Kidney (tissue), 14 donors: Measurements from ENCODE around the gene SCFD2. TPM values are rescaled to one million over a fixed set of nuclear protein-coding genes. Genes with fewer than 3 reads are reported as not detected.

Experiments
- DNase-seq, 5 donors: peaks; one replicate each; pipeline ENCODE4 v3.0.0-alpha.2; 2013 to 2020
- FAIRE-seq: peaks from 2 replicates; lab custom pipeline; 2012; peaks lifted over from hg19 to GRCh38; lab: Jason Lieb, UNC
- H3K27ac ChIP-seq, 2 donors: one replicate each; pipeline ENCODE4 v1.7.0; 2013; ENCODE audit warnings: low read depth in 2 of 2, low read length in 2 of 2, inconsistent platforms in 1 of 2
- H3K27me3 ChIP-seq: one replicate; pipeline ENCODE4 v1.7.1; 2013; ENCODE audit warnings: low read length, inconsistent platforms; ENCODE audit not compliant: control insufficient read depth, insufficient read depth
- H3K36me3 ChIP-seq, 3 donors: one replicate each; pipeline versions ENCODE4 v1.7.0 to v1.7.1; 2013; ENCODE audit warnings: low read length in 3 of 3, control low read depth in 1 of 3, inconsistent platforms in 1 of 3; ENCODE audit not compliant: insufficient read depth in 3 of 3, control insufficient read depth in 2 of 3
- H3K4me1 ChIP-seq, 3 donors: one replicate each; pipeline versions ENCODE4 v1.7.0 to v1.7.1; 2013; ENCODE audit warnings: low read length in 3 of 3, inconsistent platforms in 1 of 3, low read depth in 1 of 3; ENCODE audit not compliant: control insufficient read depth in 2 of 3, insufficient read depth in 2 of 3
- H3K4me3 ChIP-seq, 3 donors: one replicate each; pipeline versions ENCODE4 v1.7.0 to v1.8.1; 2013; ENCODE audit warnings: low read length in 3 of 3, control low read depth in 1 of 3, inconsistent platforms in 1 of 3
- H3K9ac ChIP-seq, 3 donors: one replicate each; pipeline versions ENCODE4 v1.7.0 to v1.7.1; 2013; ENCODE audit warnings: low read length in 3 of 3, control low read depth in 1 of 3, inconsistent platforms in 1 of 3
- H3K9me3 ChIP-seq, 3 donors: one replicate each; pipeline versions ENCODE4 v1.7.0 to v1.7.1; 2013; ENCODE audit warnings: low read length in 3 of 3, control low read depth in 1 of 3, inconsistent platforms in 1 of 3; ENCODE audit not compliant: control insufficient read depth in 2 of 3, insufficient read depth in 1 of 3
- CTCF ChIP-seq: IDR thresholded peaks from 3 replicates; pipeline ENCODE4 v1.5.1; 2012; ENCODE audit warnings: mild to moderate bottlenecking, moderate library complexity, borderline replicate concordance; ENCODE audit not compliant: insufficient read depth; ENCODE audit errors: extremely low read depth
- intact Hi-C: fragments of 100-400 bp; cut with DNase I; formaldehyde crosslinking; loops from one replicate; pipeline ENCODE4 v1.11.1; 2022
- polyA plus RNA-seq: library from polyadenylated mRNA; stranded (reverse); fragments of 350-450 nt; fragmentation: Illumina TruSeq; extraction: RNeasy Lipid Tissue Mini Kit (QIAGEN cat#74804); gene quantifications from one replicate; pipeline ENCODE4 v1.2.3, GENCODE V29; 2014; ENCODE audit warnings: low read depth, low replicate concordance; ENCODE audit not compliant: insufficient read depth
- total RNA-seq: library from RNA; stranded (reverse); fragmentation: NEBNext Ultra II Directional; extraction: Animal tissue kit (Norgen Biotek cat#: 25700); gene quantifications from one replicate; pipeline ENCODE4 v1.2.1, GENCODE V29; 2021
- donor health status: control.
- donor health status: control.
- donor health status: control.
- donor health status: control.
- donor health status: control.
- donor health status: DM: yes; HTN: yes; CAD: no.
- donor health status: Normal renal cell carcinoma (clear cell type).

SCFD2 gene
- total and polyA plus RNA-seq, 2 donors from 2014 or later = 6.1 to 20.8 TPM

GRCh38 chr4:53043891-53044650 lies 321.8 kb downstream of the SCFD2 start:
- no peaks in the 10 kb centered on the region for H3K36me3 ChIP-seq
- H3K4me3 ChIP-seq = no peak overlapping the region
- intact Hi-C loops = no loop called here
- H3K27me3 ChIP-seq = no peaks in the 10 kb centered on the region
- DNase-seq (no peak), FAIRE-seq (no peak)
- no peak overlapping the region for H3K27ac ChIP-seq
- H3K9ac ChIP-seq = no peak overlapping the region
- no peaks in the 10 kb centered on the region for H3K4me1 ChIP-seq
- no peaks in the 10 kb centered on the region for H3K9me3 ChIP-seq
- no peak for TF ChIP-seq CTCF

- Histone ChIP-seq H3K27ac (no peak overlapping the region), H3K4me1 (no peaks in the 10 kb centered on the region), H3K9ac (no peak overlapping the region), H3K27me3 (no peaks in the 10 kb centered on the region), H3K36me3 (no peaks in the 10 kb centered on the region), H3K9me3 (no peaks in the 10 kb centered on the region), H3K4me3 (no peak overlapping the region)
- DNase-seq (no peak), FAIRE-seq (no peak)
- intact Hi-C loops = no loop called here
- TF ChIP-seq CTCF = no peak
Observed at GRCh38 chr4:53043055-53043454, 322.8 kb downstream of the SCFD2 start.

GRCh38 chr4:53040851-53041250 lies 325.0 kb downstream of the SCFD2 start:
- no peak for DNase-seq
- H3K4me1 ChIP-seq = no peaks in the 10 kb centered on the region
- no peak overlapping the region for H3K27ac ChIP-seq
- no peaks in the 10 kb centered on the region for H3K36me3 ChIP-seq
- no peak overlapping the region for H3K9ac ChIP-seq
- intact Hi-C loops = no loop called here
- no peak overlapping the region for H3K4me3 ChIP-seq
- FAIRE-seq = no peak
- no peaks in the 10 kb centered on the region for H3K27me3 ChIP-seq
- no peaks in the 10 kb centered on the region for H3K9me3 ChIP-seq
- no peak for TF ChIP-seq CTCF
